Activated CD4-positive, alpha-beta memory T cell treated with anti-CD3 and anti-CD28 coated beads, Interleukin-2, amount 10 ng/mL, durations not matched to agents 7 days and 5 days (primary cell): ENCODE measurements around the gene SH2D1B. TPM values are rescaled to one million over a fixed set of nuclear protein-coding genes. Genes with fewer than 3 reads are reported as not detected.
"Not testable (repeated sequence)": the region's sequence is repeated elsewhere in the genome, so short reads cannot be mapped to it uniquely, and the experiment has no call there.

Experiments used
- CTCF ChIA-PET: fragments of 350-600 bp; sonication (Branson Sonifier 250); formaldehyde crosslinking; loops from one replicate; lab custom pipeline; 2021; ENCODE audit warnings: antibody characterized with exemption, inconsistent platforms; lab: Charles Lee
- POLR2A ChIA-PET: fragments of 350-600 bp; sonication (Branson Sonifier 250); formaldehyde crosslinking; loops from one replicate; lab custom pipeline; 2021; ENCODE audit warnings: antibody characterized with exemption; lab: Charles Lee
- DNase-seq: peaks from one replicate; pipeline ENCODE4 v3.0.0-alpha.2; 2020
- H3K27ac Mint-ChIP-seq: one replicate; pipeline ENCODE4 v1.8.0; 2021; ENCODE audit warnings: mild to moderate bottlenecking, mixed read lengths
- H3K27me3 Mint-ChIP-seq: one replicate; pipeline ENCODE4 v1.8.0; 2021; ENCODE audit warnings: mixed read lengths
- H3K36me3 Mint-ChIP-seq: one replicate; pipeline ENCODE4 v1.8.0; 2021; ENCODE audit warnings: low read depth, mixed read lengths
- H3K4me1 Mint-ChIP-seq: one replicate; pipeline ENCODE4 v1.8.0; 2021; ENCODE audit warnings: mixed read lengths
- H3K4me3 Mint-ChIP-seq: one replicate; pipeline ENCODE4 v1.8.0; 2021; ENCODE audit warnings: mild to moderate bottlenecking, mixed read lengths
- H3K9me3 Mint-ChIP-seq: one replicate; pipeline ENCODE4 v1.8.0; 2021; ENCODE audit warnings: mixed read lengths
- total RNA-seq, 2 experiments: library from RNA; stranded (reverse); gene quantifications; one replicate each; pipeline ENCODE4 v1.2.3, GENCODE V29; 2021

SH2D1B gene, protein sequence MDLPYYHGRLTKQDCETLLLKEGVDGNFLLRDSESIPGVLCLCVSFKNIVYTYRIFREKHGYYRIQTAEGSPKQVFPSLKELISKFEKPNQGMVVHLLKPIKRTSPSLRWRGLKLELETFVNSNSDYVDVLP
- total RNA-seq, result not detected

DNA sequence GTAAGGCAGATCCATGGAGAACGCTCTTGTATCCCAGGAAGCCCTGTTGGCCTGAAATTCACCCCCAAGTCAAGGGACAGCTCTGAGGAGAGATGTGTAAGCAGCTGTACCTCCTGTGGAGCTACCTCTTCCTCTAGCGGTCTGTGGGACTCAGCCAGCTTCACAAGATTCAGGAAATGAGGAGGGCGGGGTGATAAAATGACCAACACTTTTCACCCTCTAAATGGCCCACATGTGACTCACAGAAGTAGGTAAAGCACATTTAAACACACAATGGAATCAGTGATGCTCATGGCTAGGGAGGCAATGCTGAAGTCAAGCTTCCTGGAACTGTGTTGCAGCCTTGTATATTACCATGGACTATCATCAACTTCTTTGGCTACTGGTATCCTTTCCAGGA is at the start of gene SH2D1B:
Gene SH2D1B, minus strand, starts transcription at position 135 of the 400 bp plus-strand sequence. Its CDS starts 120 bp downstream, at position 15.
- ChIA-PET POLR2A (no interaction called here), CTCF (no interaction called here)
- H3K4me3 Mint-ChIP-seq, result no peak within 1 kb of the TSS
- no peaks in the 10 kb centered on the region for H3K4me1 Mint-ChIP-seq
- H3K27me3 Mint-ChIP-seq, result peaks cover 17% of the 10 kb centered on the region
- no peaks in the 10 kb centered on the region for H3K36me3 Mint-ChIP-seq
- H3K27ac Mint-ChIP-seq, result no peak within 1 kb of the TSS
- no peaks in the 10 kb centered on the region for H3K9me3 Mint-ChIP-seq
- no peak for DNase-seq

DNA sequence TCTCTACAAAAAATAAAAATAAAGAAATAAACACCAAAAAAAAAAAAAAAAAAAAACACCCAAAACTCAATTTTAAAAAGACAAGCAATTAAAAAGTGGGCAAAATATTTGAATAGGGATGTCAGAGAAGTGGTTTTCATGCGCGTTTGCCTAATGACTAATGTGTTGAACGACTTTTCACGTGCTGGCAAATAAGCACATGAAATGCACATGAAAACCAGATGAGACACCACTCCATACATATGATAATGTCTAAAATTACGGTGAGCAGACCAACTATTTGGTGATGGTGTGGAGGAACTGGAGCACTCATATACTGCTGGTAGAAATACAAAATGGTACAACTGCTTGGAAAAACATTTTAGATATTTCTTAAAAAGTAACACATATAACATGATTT is 46.3 kb upstream of the SH2D1B start:
- Mint-ChIP-seq H3K9me3 (no peaks in the 10 kb centered on the region), H3K27me3 (peaks cover 1% of the 10 kb centered on the region), H3K36me3 (no peaks in the 10 kb centered on the region), H3K27ac (no peak overlapping the region), H3K4me3 (no peak overlapping the region), H3K4me1 (no peaks in the 10 kb centered on the region)
- POLR2A ChIA-PET, result no interaction called here
- CTCF ChIA-PET, result no interaction called here
- no peak for DNase-seq

- no peak for DNase-seq
- H3K36me3 Mint-ChIP-seq, result no peaks in the 10 kb centered on the region
- CTCF ChIA-PET, result interaction anchor here (0.6 kb wide), 1 partner anchor 564 kb away, joined by 3 read pairs; no protein-coding TSS in a partner anchor
- no peaks in the 10 kb centered on the region for H3K9me3 Mint-ChIP-seq
- H3K4me3 Mint-ChIP-seq, result no peak overlapping the region
- no peak overlapping the region for H3K27ac Mint-ChIP-seq
- no peaks in the 10 kb centered on the region for H3K4me1 Mint-ChIP-seq
- POLR2A ChIA-PET, result no interaction called here
- H3K27me3 Mint-ChIP-seq, result peaks cover 1% of the 10 kb centered on the region
Observed at GRCh38 chr1:162456323-162456722, 44.4 kb upstream of the SH2D1B start.

DNA sequence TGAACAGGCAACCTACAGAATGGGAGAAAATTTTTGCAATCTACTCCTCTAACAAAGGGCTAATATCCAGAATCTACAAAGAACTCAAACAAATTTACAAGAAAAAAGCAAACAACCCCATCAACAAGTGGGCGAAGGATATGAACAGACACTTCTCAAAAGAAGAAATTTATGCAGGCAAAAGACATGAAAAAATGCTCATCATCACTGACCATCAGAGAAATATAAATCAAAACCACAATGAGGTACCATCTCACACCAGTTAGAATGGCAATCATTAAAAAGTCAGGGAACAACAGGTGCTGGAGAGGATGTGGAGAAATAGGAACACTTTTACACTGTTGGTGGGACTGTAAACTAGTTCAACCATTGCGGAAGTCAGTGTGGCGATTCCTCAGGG is 42.4 kb upstream of the SH2D1B start:
- DNase-seq, CTCF ChIA-PET, POLR2A ChIA-PET, H3K27me3 Mint-ChIP-seq, H3K4me1 Mint-ChIP-seq, H3K27ac Mint-ChIP-seq, H3K9me3 Mint-ChIP-seq, H3K36me3 Mint-ChIP-seq, H3K4me3 Mint-ChIP-seq: not testable (repeated sequence)

- ChIA-PET CTCF (no interaction called here), POLR2A (no interaction called here)
- H3K4me3 Mint-ChIP-seq, result no peak overlapping the region
- H3K4me1 Mint-ChIP-seq, result no peaks in the 10 kb centered on the region
- peaks cover 24% of the 10 kb centered on the region for H3K27me3 Mint-ChIP-seq
- H3K27ac Mint-ChIP-seq, result no peak overlapping the region
- H3K9me3 Mint-ChIP-seq, result no peaks in the 10 kb centered on the region
- H3K36me3 Mint-ChIP-seq, result no peaks in the 10 kb centered on the region
- no peak for DNase-seq
Observed at GRCh38 chr1:162446946-162447345, 35.0 kb upstream of the SH2D1B start.

DNA sequence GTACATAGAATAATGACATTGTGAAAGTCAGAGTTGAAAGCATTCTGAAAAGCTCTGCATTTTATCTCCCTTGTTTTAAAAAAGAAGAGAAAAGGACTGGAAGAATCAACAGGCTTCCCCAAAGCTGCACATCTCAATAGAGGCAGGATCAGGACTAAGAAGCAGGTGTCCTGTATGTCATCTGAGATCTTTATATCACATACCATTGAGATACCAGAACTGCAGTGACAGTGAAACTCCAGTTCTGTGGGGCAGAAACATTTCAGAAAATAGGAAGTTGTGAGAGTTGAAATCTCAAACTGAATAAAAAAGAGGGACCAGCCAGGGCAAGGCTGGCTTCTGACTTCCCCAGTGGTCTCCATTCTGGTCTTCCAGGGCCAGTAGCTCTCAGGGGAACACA is 33.0 kb upstream of the SH2D1B start:
- Mint-ChIP-seq H3K9me3 (no peaks in the 10 kb centered on the region), H3K4me1 (no peaks in the 10 kb centered on the region), H3K4me3 (no peak overlapping the region), H3K27ac (no peak overlapping the region), H3K27me3 (peaks cover 30% of the 10 kb centered on the region), H3K36me3 (no peaks in the 10 kb centered on the region)
- CTCF ChIA-PET, result no interaction called here
- DNase-seq, result no peak
- POLR2A ChIA-PET, result no interaction called here

GRCh38 chr1:162432977-162433713 is 21.2 kb upstream of the SH2D1B start:
- DNase-seq, CTCF ChIA-PET, POLR2A ChIA-PET, H3K36me3 Mint-ChIP-seq, H3K4me1 Mint-ChIP-seq, H3K9me3 Mint-ChIP-seq, H3K27me3 Mint-ChIP-seq, H3K4me3 Mint-ChIP-seq, H3K27ac Mint-ChIP-seq: not testable (repeated sequence)

GRCh38 chr1:162430583-162430982 is 18.6 kb upstream of the SH2D1B start:
- no peak overlapping the region for H3K4me3 Mint-ChIP-seq
- ChIA-PET POLR2A (no interaction called here), CTCF (no interaction called here)
- no peak for DNase-seq
- H3K4me1 Mint-ChIP-seq, result no peaks in the 10 kb centered on the region
- H3K27ac Mint-ChIP-seq, result no peak overlapping the region
- H3K9me3 Mint-ChIP-seq, result no peaks in the 10 kb centered on the region
- H3K36me3 Mint-ChIP-seq, result no peaks in the 10 kb centered on the region
- peaks cover 2% of the 10 kb centered on the region for H3K27me3 Mint-ChIP-seq

DNA sequence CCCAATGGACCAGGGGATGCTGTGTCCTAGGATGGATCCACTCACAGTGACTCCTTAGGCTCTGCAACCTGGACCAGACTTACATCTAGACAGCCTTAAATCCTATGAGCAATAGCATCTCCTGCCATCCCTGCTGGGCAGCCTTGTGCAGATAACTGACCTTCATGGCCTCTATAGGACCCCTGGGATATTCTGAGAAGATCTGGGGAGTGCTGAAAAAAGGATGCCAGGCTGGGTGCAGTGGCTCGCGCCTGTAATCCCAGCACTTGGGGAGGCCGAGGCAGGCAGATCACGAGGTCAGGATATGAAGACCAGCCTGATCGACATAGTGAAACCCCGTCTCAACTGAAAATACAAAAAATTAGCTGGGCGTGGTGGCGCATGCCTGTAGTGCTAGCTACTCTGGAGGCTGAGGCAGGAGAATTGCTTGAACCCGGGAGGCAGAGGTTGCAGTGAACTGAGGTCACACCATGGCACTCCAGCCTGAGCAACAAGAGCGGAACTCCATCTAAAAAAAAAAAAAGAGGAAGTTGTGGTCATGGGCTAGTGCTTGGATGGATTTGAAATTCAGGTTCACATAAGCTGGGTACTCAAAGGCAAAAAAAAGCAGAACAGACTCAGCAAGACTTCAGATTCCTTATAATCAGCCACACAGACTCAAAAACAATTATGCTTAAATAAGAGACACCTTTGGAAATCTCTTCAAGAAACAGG is 10.9 kb upstream of the SH2D1B start:
- CTCF ChIA-PET, result no interaction called here
- no peaks in the 10 kb centered on the region for H3K4me1 Mint-ChIP-seq
- no peak overlapping the region for H3K27ac Mint-ChIP-seq
- H3K9me3 Mint-ChIP-seq, result no peaks in the 10 kb centered on the region
- no peak for DNase-seq
- no peaks in the 10 kb centered on the region for H3K36me3 Mint-ChIP-seq
- POLR2A ChIA-PET, result no interaction called here
- H3K4me3 Mint-ChIP-seq, result no peak overlapping the region
- peaks cover 6% of the 10 kb centered on the region for H3K27me3 Mint-ChIP-seq

GRCh38 chr1:162421258-162422164 is 9.6 kb upstream of the SH2D1B start:
- ChIA-PET POLR2A (no interaction called here), CTCF (no interaction called here)
- H3K36me3 Mint-ChIP-seq, result no peaks in the 10 kb centered on the region
- no peaks in the 10 kb centered on the region for H3K4me1 Mint-ChIP-seq
- no peak overlapping the region for H3K4me3 Mint-ChIP-seq
- no peak for DNase-seq
- peaks cover 7% of the 10 kb centered on the region for H3K27me3 Mint-ChIP-seq
- no peak overlapping the region for H3K27ac Mint-ChIP-seq
- H3K9me3 Mint-ChIP-seq, result no peaks in the 10 kb centered on the region

- Mint-ChIP-seq H3K27me3 (peaks cover 15% of the 10 kb centered on the region), H3K4me3 (no peak overlapping the region), H3K9me3 (no peaks in the 10 kb centered on the region), H3K27ac (no peak overlapping the region), H3K36me3 (no peaks in the 10 kb centered on the region), H3K4me1 (no peaks in the 10 kb centered on the region)
- POLR2A ChIA-PET, result no interaction called here
- no peak for DNase-seq
- CTCF ChIA-PET, result no interaction called here
Observed at GRCh38 chr1:162420120-162420519, 8.2 kb upstream of the SH2D1B start.

DNA sequence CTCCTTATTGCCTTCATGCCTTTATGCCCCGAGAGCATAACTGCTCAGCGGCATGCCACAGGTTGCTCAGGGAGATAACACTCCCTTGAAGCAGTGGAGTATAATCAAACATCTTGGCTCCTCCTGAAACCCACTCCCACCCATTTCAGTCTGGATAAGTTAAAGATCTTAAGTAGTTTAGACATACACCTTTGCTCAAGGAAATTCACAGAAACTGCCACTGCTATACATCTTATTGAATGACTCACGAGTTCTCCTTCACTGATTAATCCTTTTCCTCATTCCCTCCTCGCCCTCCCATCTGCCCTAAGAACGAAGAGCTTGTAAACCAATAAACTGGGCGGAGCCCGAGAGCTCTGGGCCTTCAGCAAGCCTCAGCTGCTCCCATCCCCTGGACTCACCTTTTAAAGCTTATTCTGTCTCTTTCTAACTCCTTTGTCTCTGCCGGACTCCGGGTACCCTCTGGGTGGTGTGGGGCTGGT is 7.6 kb upstream of the SH2D1B start:
- H3K4me1 Mint-ChIP-seq, H3K27ac Mint-ChIP-seq, DNase-seq, CTCF ChIA-PET, POLR2A ChIA-PET, H3K9me3 Mint-ChIP-seq, H3K36me3 Mint-ChIP-seq, H3K4me3 Mint-ChIP-seq: not testable (repeated sequence)
- peaks cover 16% of the 10 kb centered on the region for H3K27me3 Mint-ChIP-seq

- POLR2A ChIA-PET, H3K4me3 Mint-ChIP-seq, H3K27ac Mint-ChIP-seq, DNase-seq, H3K9me3 Mint-ChIP-seq, H3K36me3 Mint-ChIP-seq, H3K4me1 Mint-ChIP-seq, CTCF ChIA-PET: not testable (repeated sequence)
- peaks cover 16% of the 10 kb centered on the region for H3K27me3 Mint-ChIP-seq
Observed at GRCh38 chr1:162418584-162418983, 6.6 kb upstream of the SH2D1B start.
